ENCODE data around the gene CDK14. TPM values are rescaled to one million over a fixed set of nuclear protein-coding genes. Genes with fewer than 3 reads are reported as not detected.

CDK14 gene
- total and polyA plus RNA-seq, 4 donors = 4.2 to 12.4 (median 7.4) TPM

GRCh38 chr7:90739716-90740115, 143.6 kb downstream of the CDK14 start:
- Histone ChIP-seq H3K27ac (ENCODE audit: low read depth in 1 of 2, low read length in 2 of 2) (no peak overlapping the region), H3K9me3 (ENCODE audit: control insufficient read depth in 4 of 4, low read length in 3 of 4) (no peaks in the 10 kb centered on the region), H3K4me1 (ENCODE audit: control insufficient read depth in 4 of 4, insufficient read depth in 4 of 4, low read length in 3 of 4) (no peaks in the 10 kb centered on the region), H3K9ac (ENCODE audit: low read depth in 1 of 2, low read length in 2 of 2) (no peak overlapping the region), H3K27me3 (ENCODE audit: control insufficient read depth in 4 of 4, insufficient read depth in 4 of 4, low read length in 3 of 4) (no peaks in the 10 kb centered on the region), H3K4me3 (ENCODE audit: low read depth in 1 of 3, low read length in 3 of 3) (no peak overlapping the region), H3K36me3 (ENCODE audit: control insufficient read depth in 4 of 4, insufficient read depth in 3 of 4, low read depth in 1 of 4, low read length in 3 of 4) (peaks cover 0 to 2% (median 0%) of the 10 kb centered on the region in 4 donors)
- DNase-seq (ENCODE audit: low spot score) = no peak
- WGBS = 90% methylated on average over 2 of the region's 2 CpGs
- TF ChIP-seq HNF4A (conservative IDR thresholded peaks at IDR 0.05) (no peak), RAD21 (IDR thresholded peaks at IDR 0.05) (no peak), REST (IDR thresholded peaks at IDR 0.05) (no peak), TAF1 (conservative IDR thresholded peaks at IDR 0.05) (no peak), FOXA1 (IDR thresholded peaks at IDR 0.05) (no peak)
- TF ChIP-seq, protein P1, sequence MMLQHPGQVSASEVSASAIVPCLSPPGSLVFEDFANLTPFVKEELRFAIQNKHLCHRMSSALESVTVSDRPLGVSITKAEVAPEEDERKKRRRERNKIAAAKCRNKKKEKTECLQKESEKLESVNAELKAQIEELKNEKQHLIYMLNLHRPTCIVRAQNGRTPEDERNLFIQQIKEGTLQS (IDR thresholded peaks at IDR 0.05) = no peak

DNA sequence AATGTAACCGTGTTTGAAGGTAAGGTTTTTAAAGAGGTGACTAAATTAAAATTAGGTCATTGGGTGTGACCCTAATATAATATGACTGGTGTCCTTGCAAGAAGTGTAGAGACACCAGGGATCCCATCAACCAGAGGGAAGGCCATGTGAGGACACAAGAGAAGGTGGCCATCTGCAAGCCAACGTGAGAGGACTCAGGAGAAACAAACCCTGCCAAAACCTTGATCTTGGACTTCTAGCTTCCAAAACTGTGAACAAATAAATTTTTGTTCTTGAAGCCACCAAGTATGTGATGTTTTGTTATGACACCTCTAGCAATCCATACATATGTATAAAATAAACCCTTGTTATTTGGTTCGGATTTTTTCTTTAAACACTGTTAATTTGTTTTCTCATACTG, 144.3 kb downstream of the CDK14 start:
- H3K27ac ChIP-seq (ENCODE audit: low read depth in 1 of 2, low read length in 2 of 2) = no peak overlapping the region
- no peak overlapping the region for H3K4me3 ChIP-seq (ENCODE audit: low read depth in 1 of 3, low read length in 3 of 3)
- DNase-seq (ENCODE audit: low spot score) = no peak
- no peak overlapping the region for H3K9ac ChIP-seq (ENCODE audit: low read depth in 1 of 2, low read length in 2 of 2)
- no peaks in the 10 kb centered on the region for H3K27me3 ChIP-seq (ENCODE audit: control insufficient read depth in 4 of 4, insufficient read depth in 4 of 4, low read length in 3 of 4)
- no peaks in the 10 kb centered on the region for H3K9me3 ChIP-seq (ENCODE audit: control insufficient read depth in 4 of 4, low read length in 3 of 4)
- WGBS = 92% methylated on average over 3 of the region's 3 CpGs
- no peaks in the 10 kb centered on the region for H3K4me1 ChIP-seq (ENCODE audit: control insufficient read depth in 4 of 4, insufficient read depth in 4 of 4, low read length in 3 of 4)
- H3K36me3 ChIP-seq (ENCODE audit: control insufficient read depth in 4 of 4, insufficient read depth in 3 of 4, low read depth in 1 of 4, low read length in 3 of 4) = peaks cover 0 to 2% (median 0%) of the 10 kb centered on the region in 4 donors
- TF ChIP-seq, protein P2, sequence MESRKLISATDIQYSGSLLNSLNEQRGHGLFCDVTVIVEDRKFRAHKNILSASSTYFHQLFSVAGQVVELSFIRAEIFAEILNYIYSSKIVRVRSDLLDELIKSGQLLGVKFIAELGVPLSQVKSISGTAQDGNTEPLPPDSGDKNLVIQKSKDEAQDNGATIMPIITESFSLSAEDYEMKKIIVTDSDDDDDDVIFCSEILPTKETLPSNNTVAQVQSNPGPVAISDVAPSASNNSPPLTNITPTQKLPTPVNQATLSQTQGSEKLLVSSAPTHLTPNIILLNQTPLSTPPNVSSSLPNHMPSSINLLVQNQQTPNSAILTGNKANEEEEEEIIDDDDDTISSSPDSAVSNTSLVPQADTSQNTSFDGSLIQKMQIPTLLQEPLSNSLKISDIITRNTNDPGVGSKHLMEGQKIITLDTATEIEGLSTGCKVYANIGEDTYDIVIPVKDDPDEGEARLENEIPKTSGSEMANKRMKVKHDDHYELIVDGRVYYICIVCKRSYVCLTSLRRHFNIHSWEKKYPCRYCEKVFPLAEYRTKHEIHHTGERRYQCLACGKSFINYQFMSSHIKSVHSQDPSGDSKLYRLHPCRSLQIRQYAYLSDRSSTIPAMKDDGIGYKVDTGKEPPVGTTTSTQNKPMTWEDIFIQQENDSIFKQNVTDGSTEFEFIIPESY (IDR thresholded peaks at IDR 0.05) = no peak
- TF ChIP-seq HNF4G (IDR thresholded peaks at IDR 0.05) (no peak), FOXA2 (IDR thresholded peaks at IDR 0.05) (no peak), RXRA (IDR thresholded peaks at IDR 0.05) (no peak), FOXA1 (IDR thresholded peaks at IDR 0.05) (no peak), JUND (IDR thresholded peaks at IDR 0.05) (no peak), NR2F2 (IDR thresholded peaks at IDR 0.05) (no peak), HNF4A (conservative IDR thresholded peaks at IDR 0.05) (no peak), REST (IDR thresholded peaks at IDR 0.05) (no peak), GABPA (IDR thresholded peaks at IDR 0.05 in 1 of 2, conservative IDR thresholded peaks at IDR 0.05 in 1 of 2) (no peak), YY1 (IDR thresholded peaks at IDR 0.05) (no peak), SP1 (IDR thresholded peaks at IDR 0.05) (no peak), TAF1 (conservative IDR thresholded peaks at IDR 0.05) (no peak), EGR1 (IDR thresholded peaks at IDR 0.05; ENCODE audit: low read depth in 2 of 2) (no peak)
- TF ChIP-seq, protein P1 (IDR thresholded peaks at IDR 0.05) = no peak
- TF ChIP-seq, protein P3, sequence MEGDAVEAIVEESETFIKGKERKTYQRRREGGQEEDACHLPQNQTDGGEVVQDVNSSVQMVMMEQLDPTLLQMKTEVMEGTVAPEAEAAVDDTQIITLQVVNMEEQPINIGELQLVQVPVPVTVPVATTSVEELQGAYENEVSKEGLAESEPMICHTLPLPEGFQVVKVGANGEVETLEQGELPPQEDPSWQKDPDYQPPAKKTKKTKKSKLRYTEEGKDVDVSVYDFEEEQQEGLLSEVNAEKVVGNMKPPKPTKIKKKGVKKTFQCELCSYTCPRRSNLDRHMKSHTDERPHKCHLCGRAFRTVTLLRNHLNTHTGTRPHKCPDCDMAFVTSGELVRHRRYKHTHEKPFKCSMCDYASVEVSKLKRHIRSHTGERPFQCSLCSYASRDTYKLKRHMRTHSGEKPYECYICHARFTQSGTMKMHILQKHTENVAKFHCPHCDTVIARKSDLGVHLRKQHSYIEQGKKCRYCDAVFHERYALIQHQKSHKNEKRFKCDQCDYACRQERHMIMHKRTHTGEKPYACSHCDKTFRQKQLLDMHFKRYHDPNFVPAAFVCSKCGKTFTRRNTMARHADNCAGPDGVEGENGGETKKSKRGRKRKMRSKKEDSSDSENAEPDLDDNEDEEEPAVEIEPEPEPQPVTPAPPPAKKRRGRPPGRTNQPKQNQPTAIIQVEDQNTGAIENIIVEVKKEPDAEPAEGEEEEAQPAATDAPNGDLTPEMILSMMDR (IDR thresholded peaks at IDR 0.05; ENCODE audit: low read depth, low read length, missing input control) = no peak
- TF ChIP-seq, protein P4, sequence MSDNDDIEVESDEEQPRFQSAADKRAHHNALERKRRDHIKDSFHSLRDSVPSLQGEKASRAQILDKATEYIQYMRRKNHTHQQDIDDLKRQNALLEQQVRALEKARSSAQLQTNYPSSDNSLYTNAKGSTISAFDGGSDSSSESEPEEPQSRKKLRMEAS (IDR thresholded peaks at IDR 0.05) = no peak
